ENCODE measurements around the gene CST6.
A peak's percentile ranks its signal among the peaks of the same experiment; 100 is the strongest.
"Not testable (repeated sequence)": the region's sequence is repeated elsewhere in the genome, so short reads cannot be mapped to it uniquely, and the experiment has no call there.

Gene CST6

GRCh38 chr11:66015936-66016792, 4.4 kb downstream of the CST6 start:
- no peak for DNase-seq

DNA sequence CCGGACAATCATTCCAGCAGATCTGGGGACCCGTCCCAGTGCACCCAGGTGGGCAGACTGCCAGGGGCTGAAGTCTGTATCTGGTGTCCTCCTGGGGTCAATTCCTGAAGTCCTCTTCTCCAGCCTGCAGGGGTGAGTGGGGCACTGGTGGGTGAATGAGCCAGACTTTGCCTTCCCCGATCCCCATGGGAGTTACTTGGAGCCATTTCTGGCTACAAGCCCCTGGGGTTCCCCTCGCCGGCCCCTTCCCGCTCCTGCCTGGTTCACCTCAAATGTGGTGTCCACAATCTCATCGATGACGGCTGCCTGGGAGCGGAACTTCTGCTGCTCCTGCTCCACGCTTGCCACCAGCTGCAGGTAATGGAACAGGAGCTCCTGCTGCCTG, 5.0 kb downstream of the CST6 start:
- DNase-seq, result no peak

DNA sequence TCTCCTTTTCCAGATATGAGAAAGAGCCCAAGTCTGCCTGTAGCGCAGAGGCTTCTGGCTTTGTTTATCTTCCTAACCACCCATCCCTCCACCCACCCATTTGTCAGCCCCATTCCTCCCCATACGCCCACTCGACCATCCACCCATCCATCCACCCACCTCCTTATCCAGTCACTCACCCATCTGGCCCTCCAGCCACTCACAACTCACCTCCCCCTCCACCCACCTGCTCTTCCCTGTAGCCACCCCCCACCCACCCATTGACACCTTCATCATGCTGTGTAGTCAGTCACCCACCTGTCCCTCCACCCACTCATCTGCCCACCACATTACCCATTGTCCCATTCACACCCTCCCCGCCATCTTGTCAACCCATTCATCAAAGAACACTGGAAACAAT, 5.5 kb downstream of the CST6 start:
- no peak for DNase-seq

GRCh38 chr11:66020212-66020611, 8.4 kb downstream of the CST6 start:
- no peak for DNase-seq

DNA sequence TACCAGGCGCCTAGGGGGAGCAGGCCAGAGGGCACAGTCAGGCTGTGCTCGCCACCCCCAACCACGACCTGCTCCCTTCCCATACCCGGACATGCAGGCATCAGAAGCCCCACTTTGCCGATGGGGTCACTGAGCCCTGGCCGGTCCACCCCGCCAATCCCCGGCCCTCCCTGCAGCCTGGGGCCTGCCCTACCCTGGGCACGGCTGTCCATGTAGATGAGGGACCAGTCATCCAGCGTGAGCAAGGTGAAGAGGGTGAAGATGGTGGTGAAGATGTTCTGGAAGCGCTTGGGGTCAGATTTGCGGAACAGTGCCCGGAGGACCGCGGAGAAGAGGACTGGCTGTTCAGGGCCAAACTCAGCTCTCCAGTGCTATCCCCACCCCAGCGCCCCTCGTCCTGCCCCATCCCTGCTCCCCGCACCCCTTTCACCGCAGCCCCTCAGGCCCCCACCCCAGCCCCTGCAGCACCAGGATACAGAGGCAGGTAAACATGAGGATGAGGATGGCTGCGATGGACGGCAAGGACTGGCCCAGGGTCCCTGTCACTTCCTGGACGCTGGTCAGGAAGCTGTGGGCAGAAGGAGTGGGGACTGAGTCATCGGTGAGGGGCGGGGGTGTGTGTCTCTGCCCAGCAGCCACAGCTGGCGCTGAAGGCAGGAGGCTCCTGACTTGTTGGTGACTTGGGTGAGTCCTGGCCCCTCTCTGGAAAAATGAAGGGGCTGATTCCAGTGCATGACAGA, 9.0 kb downstream of the CST6 start:
- DNase-seq, result peak; percentile 46

- DNase-seq, result peak; percentile 53
These were observed 10.8 kb downstream of the CST6 start for GRCh38 chr11:66022401-66023185.

DNA sequence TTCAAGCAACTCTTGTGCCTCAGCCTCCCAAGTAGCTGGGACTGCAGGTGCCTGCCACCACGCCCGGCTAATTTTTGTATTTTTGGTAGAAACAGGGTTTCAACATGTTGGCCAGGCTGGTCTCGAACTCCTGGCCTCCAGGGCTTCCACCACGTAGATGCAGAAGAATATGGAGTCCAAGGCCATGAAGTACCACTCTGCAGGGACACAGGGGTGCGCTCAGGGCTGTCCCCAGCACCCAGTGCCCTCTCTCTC, 11.3 kb downstream of the CST6 start:
- DNase-seq, result not testable (repeated sequence)

- DNase-seq, result no peak
These were observed 14.3 kb downstream of the CST6 start, which contains the start of gene CATSPER1 for GRCh38 chr11:66026017-66026529. Gene CATSPER1 (minus strand): TSS chr11:66026479. CDS start chr11:66026379, 100 bp downstream.

DNA sequence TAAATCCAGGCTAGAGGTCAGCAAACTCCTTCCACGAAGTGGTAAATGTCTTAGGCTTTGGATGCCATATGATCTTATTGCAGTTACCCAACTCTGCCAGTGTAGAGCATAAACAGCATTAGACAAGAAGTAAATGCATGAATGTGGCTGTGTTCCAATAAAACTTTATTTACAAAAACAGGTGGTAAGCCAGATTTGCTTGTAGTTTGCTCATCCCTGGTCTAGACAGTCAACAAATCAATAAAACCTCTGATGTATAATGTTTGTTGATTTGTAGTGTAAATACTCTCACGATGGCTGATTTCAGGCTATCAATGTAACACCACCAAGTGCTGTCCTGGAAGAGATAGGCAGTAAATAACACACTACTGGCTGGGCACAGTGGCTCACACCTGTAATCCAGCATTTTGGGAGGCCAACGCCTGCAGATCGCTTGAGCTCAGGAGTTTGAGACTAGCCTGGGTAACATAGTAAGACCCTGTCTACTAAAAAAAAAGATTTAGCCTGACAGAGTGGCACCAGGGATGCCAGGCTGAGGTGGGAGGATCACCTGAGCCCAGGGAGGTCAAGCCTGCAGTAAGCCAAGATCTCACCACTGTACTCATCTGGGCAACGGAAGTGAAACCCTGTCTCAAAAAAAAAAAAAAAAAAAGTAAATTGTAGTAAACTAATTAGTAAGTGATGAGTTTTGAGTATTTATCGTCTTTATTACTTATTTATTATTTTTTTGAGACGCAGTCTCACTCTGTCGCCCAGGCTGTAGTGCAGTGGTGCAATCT, 21.3 kb downstream of the CST6 start:
- DNase-seq, result no peak

- no peak for DNase-seq
These were observed 24.0 kb downstream of the CST6 start for GRCh38 chr11:66035653-66036333.

DNA sequence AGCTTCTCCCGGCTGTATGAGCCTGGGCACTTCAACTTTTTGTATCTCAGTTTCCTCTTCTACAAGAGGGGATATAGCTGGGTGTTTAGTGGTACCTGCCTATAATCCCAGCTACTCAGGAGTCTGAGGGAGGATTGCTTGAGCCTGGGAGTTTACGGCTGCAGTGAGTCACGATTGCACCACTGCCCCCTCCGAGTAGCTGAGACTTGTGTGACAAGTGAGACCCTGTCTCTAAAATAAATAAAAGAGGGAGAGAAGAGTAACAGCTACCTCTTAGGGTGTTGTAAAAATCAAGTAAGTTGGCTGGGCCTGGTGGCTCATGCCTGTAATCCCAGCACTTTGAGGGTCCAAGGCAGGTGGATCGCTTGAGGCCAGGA, 24.5 kb downstream of the CST6 start:
- DNase-seq, result no peak

- no peak for DNase-seq
These were observed 25.5 kb downstream of the CST6 start for GRCh38 chr11:66037327-66037726.

GRCh38 chr11:66039765-66040164, 28.0 kb downstream of the CST6 start:
- DNase-seq, result no peak

DNA sequence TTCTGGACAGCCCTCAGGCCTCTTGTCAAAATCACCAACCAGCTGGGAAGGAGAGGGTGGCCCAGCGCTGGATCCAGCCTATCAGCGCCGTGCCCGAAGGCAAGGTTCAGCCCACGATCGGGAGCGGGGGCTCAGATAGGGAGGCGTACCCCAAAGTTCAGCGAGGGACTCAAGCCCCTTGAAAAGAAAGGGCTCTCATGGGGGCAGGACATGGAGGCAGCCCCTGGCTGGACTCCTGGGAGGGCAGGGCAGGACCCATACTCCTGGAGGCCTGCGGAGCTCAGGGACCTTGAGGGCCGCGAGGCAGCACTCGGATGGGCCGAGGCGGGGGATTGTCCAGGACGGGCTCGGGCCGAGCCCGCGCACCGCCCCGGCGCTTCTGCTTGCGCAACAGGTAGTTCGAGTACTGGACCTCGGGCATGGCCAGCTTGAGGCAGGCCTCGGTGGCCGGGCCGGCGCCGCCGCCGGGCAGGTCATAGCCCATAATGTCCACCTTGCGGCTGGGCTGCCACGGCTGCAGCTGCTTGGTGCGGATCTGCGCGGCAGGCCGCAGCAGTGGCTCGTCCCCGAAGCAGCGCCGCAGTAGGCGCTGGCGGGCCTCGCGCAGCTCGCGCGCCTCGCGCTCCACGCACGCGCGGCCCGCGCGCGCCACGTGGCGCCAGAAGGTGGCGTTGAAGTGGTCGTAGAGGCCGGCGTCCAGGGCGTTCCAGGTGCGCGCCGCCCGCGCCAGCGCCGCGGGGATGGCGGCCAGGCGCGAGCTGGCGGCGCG, 30.6 kb downstream of the CST6 start:
- DNase-seq, result no peak

- no peak for DNase-seq
These were observed 31.4 kb downstream of the CST6 start for GRCh38 chr11:66042996-66043906.

- no peak for DNase-seq
These were observed 32.9 kb downstream of the CST6 start for GRCh38 chr11:66044757-66045156.

DNA sequence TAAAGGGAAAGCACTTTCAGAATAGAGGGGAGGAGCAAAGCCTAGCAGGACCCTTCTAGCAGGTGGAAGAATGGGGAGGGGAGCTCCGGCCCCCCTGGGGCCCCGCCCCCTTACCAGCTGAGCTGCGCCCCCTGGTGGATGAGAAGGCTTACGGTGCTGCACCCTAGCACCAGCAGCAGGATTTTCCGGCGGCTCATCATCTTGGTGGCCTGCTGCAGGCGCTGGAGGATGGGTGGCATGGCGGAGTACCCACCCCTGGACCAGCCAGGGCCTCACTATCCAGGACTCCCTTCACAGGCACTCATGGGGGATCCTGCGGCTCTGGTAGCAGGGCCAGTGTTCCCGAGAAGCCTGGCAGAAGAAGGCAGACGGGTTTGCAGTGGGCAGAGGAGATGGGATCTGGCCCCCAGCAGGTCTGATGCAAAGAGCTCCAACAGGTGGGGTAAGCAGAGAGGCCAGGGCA, 33.4 kb downstream of the CST6 start:
- DNase-seq, result peak; percentile 67

DNA sequence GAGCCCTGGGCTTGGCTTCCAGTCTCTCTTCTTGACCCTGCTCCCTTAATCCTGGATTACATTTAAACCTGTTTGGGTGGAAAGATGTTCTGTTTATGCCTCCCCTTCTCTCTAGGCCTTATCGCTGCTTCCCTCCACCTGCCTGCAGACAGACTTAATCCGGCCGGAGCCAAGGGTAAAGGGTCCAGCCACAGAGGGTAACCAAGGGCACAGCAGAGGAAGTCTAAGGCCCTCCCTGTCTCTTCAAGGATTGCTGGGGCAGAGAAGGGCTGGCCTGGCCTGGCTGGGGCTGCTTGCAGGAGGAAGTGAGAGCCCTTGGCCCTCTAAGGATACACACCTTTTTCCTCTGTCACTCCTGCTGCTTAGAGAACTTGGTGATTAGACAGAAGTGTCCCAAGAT, 35.1 kb downstream of the CST6 start:
- DNase-seq, result no peak

DNA sequence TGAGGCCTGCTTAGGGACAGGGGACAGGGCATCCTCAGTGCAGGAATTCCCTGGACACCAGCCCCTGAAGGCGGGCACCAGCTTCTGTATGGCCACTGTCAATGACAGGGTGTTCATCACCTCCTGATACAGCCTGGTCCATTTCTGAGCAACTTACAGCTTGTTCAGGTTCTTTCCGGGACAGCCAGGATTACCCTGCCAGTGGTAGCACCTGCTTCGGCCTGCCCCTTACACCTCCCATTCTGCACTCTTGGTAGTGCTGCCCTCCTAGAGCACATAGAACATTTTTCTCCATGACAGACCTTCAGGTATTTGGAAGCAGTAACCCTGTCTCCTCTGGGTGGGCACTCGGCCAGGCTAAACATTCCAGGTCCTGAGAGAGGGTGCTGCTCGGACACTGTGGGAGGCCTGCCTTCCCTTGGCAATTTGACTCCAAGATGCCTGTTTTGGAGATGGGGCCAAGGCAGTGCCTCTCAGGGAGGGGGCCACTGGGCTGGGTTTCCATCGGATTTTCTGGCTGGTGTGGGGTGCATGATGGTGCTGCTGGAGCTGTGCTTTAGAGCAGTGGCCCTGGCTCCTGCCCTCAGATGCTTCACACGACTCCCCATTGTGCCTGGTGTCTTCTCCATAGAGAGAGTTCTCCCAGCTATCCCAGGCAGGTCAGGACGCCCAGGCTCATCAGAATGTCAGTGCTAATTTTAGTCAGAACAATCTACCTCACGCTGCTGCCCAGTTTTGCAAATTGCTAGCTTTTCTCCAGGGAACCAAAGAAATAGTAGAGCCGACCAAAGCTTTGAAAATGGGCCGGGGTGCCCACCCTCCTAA, 35.9 kb downstream of the CST6 start:
- DNase-seq, result peak; percentile 28
